Measurements from ENCODE around the gene SNAI1.

GRCh38 chr20:50013976-50014375 is 31.2 kb downstream of the SNAI1 start:
- TF ChIP-seq CTCF (conservative IDR thresholded peaks at IDR 0.05 in 1 of 2, IDR thresholded peaks at IDR 0.05 in 1 of 2; ENCODE audit: low read depth in 1 of 2, low read length in 2 of 2) (no peak), EZH2 (IDR thresholded peaks at IDR 0.05; ENCODE audit: low read length, missing control alignments) (no peak)
